GM18858 (cell line): ENCODE results near the gene MAD2L1BP.

Experiments used
- ATAC-seq: cut with Tn5 transposase; IDR thresholded peaks from one replicate; pipeline ENCODE4 v1.9.1; 2021; ENCODE audit not compliant: unreplicated experiment

Gene MAD2L1BP

GRCh38 chr6:43681303-43681702, 45.7 kb downstream of the MAD2L1BP start:
- ATAC-seq, result no peak

GRCh38 chr6:43682724-43683429, 47.2 kb downstream of the MAD2L1BP start:
- no peak for ATAC-seq

- ATAC-seq, result peak; percentile 63
Observed at GRCh38 chr6:43683708-43684455, 48.2 kb downstream of the MAD2L1BP start.

- no peak for ATAC-seq
Observed at GRCh38 chr6:43687079-43687436, 51.4 kb downstream of the MAD2L1BP start.

- peak; percentile 62 for ATAC-seq
Observed at GRCh38 chr6:43687437-43688347, 52.1 kb downstream of the MAD2L1BP start, which contains the start of gene MRPS18A. MRPS18A (minus strand) TSS chr6:43687791; CDS start chr6:43687779, 12 bp downstream.

GRCh38 chr6:43689421-43689820, 53.8 kb downstream of the MAD2L1BP start:
- ATAC-seq, result no peak
